ELF-1 (cell line): ENCODE measurements around the gene MOB3B.
"Not testable (repeated sequence)": the region's sequence is repeated elsewhere in the genome, so short reads cannot be mapped to it uniquely, and the experiment has no call there.

ENCODE experiments used
- DNase-seq: peaks from one replicate; pipeline ENCODE4 v3.0.0-alpha.2; 2016; ENCODE audit warnings: low read depth, low spot score

MOB3B gene

GRCh38 chr9:27518809-27519208 lies 10.8 kb downstream of the MOB3B start:
- no peak for DNase-seq

GRCh38 chr9:27518006-27518405 lies 11.6 kb downstream of the MOB3B start:
- no peak for DNase-seq

GRCh38 chr9:27514551-27514950 lies 15.1 kb downstream of the MOB3B start:
- DNase-seq = no peak

GRCh38 chr9:27511771-27512170 lies 17.8 kb downstream of the MOB3B start:
- no peak for DNase-seq

GRCh38 chr9:27510780-27511179 lies 18.8 kb downstream of the MOB3B start:
- DNase-seq = no peak

GRCh38 chr9:27506981-27507380 lies 22.6 kb downstream of the MOB3B start:
- no peak for DNase-seq

GRCh38 chr9:27505744-27506161 lies 23.9 kb downstream of the MOB3B start:
- no peak for DNase-seq

- DNase-seq = no peak
Measured at GRCh38 chr9:27504259-27504658, 25.4 kb downstream of the MOB3B start.

GRCh38 chr9:27503623-27504022 lies 26.0 kb downstream of the MOB3B start:
- DNase-seq = no peak

- DNase-seq = not testable (repeated sequence)
Measured at GRCh38 chr9:27500902-27501301, 28.7 kb downstream of the MOB3B start.

GRCh38 chr9:27499451-27499850 lies 30.2 kb downstream of the MOB3B start:
- no peak for DNase-seq

- no peak for DNase-seq
Measured at GRCh38 chr9:27497883-27498417, 31.7 kb downstream of the MOB3B start.

GRCh38 chr9:27496135-27496504 lies 33.5 kb downstream of the MOB3B start:
- DNase-seq = peak; percentile 14

GRCh38 chr9:27495480-27496134 lies 34.0 kb downstream of the MOB3B start:
- no peak for DNase-seq

GRCh38 chr9:27491154-27491553 lies 38.5 kb downstream of the MOB3B start:
- DNase-seq = no peak

GRCh38 chr9:27489087-27489876 lies 40.3 kb downstream of the MOB3B start:
- DNase-seq = no peak

- DNase-seq = peak; percentile 67
Measured at GRCh38 chr9:27487927-27488326, 41.7 kb downstream of the MOB3B start.

- DNase-seq = peak; percentile 8
Measured at GRCh38 chr9:27487128-27487640, 42.4 kb downstream of the MOB3B start.

GRCh38 chr9:27485158-27485557 lies 44.5 kb downstream of the MOB3B start:
- peak; percentile 42 for DNase-seq

- DNase-seq = no peak
Measured at GRCh38 chr9:27483576-27483975, 46.0 kb downstream of the MOB3B start.

GRCh38 chr9:27482709-27483108 lies 46.9 kb downstream of the MOB3B start:
- DNase-seq = no peak

- no peak for DNase-seq
Measured at GRCh38 chr9:27478322-27478721, 51.3 kb downstream of the MOB3B start.
